Naive thymus-derived CD8-positive, alpha-beta T cell (primary cell): ENCODE measurements around the gene ENTPD5. TPM values are rescaled to one million over a fixed set of nuclear protein-coding genes. Genes with fewer than 3 reads are reported as not detected.
A peak's percentile ranks its signal among the peaks of the same experiment; 100 is the strongest.
"Not testable (repeated sequence)": the region's sequence is repeated elsewhere in the genome, so short reads cannot be mapped to it uniquely, and the experiment has no call there.

Experiments
- ATAC-seq, 2 donors: fragments of 150-1000 bp; cut with Tn5 transposase in 1 of 2; sonication (Bioruptor Pico), chemical (Tn5 transposase) in 1 of 2; 1 replicate in 1 of 2; 2 replicates in 1 of 2; pipeline ENCODE4 v1.10.0; 2021; ENCODE audit warnings: mild to moderate bottlenecking in 2 of 2, moderate library complexity in 2 of 2
- POLR2A ChIA-PET: fragments of 350-600 bp; sonication (Branson Sonifier 250); formaldehyde crosslinking; loops from one replicate; lab custom pipeline; 2021; ENCODE audit warnings: antibody characterized with exemption; lab: Charles Lee
- DNase-seq, 10 donors: peaks; one replicate each; pipeline versions ENCODE4 v3.0.0 to v3.0.0-alpha.2; 2020 to 2022
- H3K27ac Mint-ChIP-seq, 10 donors: one replicate each; pipeline ENCODE4 v1.8.0; 2020 to 2022; ENCODE audit warnings: mild to moderate bottlenecking in 10 of 10, mixed read lengths in 10 of 10, moderate library complexity in 4 of 10, inconsistent platforms in 1 of 10
- H3K27me3 Mint-ChIP-seq, 5 donors: one replicate each; pipeline ENCODE4 v1.8.0; 2021 to 2022; ENCODE audit warnings: mixed read lengths in 5 of 5
- H3K36me3 Mint-ChIP-seq, 3 donors: one replicate each; pipeline ENCODE4 v1.8.0; 2020 to 2022; ENCODE audit warnings: mixed read lengths in 3 of 3, mild to moderate bottlenecking in 2 of 3, inconsistent platforms in 1 of 3
- H3K4me1 Mint-ChIP-seq, 4 donors: one replicate each; pipeline ENCODE4 v1.8.0; 2021 to 2022; ENCODE audit warnings: mixed read lengths in 4 of 4
- H3K4me3 Mint-ChIP-seq, 10 donors: one replicate each; pipeline ENCODE4 v1.8.0; 2020 to 2022; ENCODE audit warnings: mild to moderate bottlenecking in 10 of 10, mixed read lengths in 10 of 10, moderate library complexity in 6 of 10, inconsistent platforms in 1 of 10
- H3K9me3 Mint-ChIP-seq, 9 donors: one replicate each; pipeline ENCODE4 v1.8.0; 2020 to 2022; ENCODE audit warnings: mixed read lengths in 9 of 9, mild to moderate bottlenecking in 3 of 9, inconsistent platforms in 1 of 9, moderate library complexity in 1 of 9
- polyA plus RNA-seq, 3 donors: library from polyadenylated mRNA; unstranded; fragments of 300-500 nt; fragmentation: Illumina TruSeq; gene quantifications; one replicate each; pipeline ENCODE4 v1.2.3, GENCODE V29; 2021
- total RNA-seq, 8 experiments: library from RNA in 2 of 8; stranded (reverse) in 2 of 8; gene quantifications; one replicate each; pipeline ENCODE4 v1.2.3 and lab custom pipeline; 2021 to 2026

ENTPD5 gene
- total and polyA plus RNA-seq, 5 experiments from 2014 or later = 5.1 to 18.6 (median 5.8) TPM

DNA sequence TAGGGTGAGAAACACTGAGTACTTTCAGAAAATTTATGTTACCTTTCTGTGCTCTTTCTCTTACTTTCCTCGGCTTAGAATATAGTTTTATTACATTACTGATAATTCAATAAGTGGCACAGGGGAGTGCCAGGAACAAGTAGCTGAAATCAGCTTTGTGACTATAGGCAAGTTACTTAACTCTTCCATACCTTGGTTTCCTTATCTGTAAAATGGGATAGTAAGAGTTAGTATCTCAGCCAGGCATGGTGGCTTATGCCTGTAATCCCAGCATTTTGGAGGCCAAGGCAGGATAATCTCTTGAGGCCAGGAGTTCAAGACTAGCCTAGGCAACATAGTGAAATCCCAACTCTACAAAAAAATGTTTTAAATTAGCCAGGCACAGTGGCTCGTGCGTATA is 15.5 kb upstream of the ENTPD5 start:
- ATAC-seq (no peak), DNase-seq (no peak)
- Mint-ChIP-seq H3K4me3 (no peak overlapping the region), H3K9me3 (no peaks in the 10 kb centered on the region), H3K36me3 (peaks cover 0 to 1% (median 0%) of the 10 kb centered on the region in 3 donors), H3K4me1 (no peaks in the 10 kb centered on the region), H3K27ac (no peak overlapping the region), H3K27me3 (no peaks in the 10 kb centered on the region)
- POLR2A ChIA-PET = no interaction called here

GRCh38 chr14:74029136-74029535 is 10.0 kb upstream of the ENTPD5 start:
- POLR2A ChIA-PET = no interaction called here
- no peak for ATAC-seq

GRCh38 chr14:74022346-74022745 is 3.3 kb upstream of the ENTPD5 start:
- Mint-ChIP-seq H3K27ac (no peak overlapping the region), H3K4me3 (no peak overlapping the region), H3K9me3 (no peaks in the 10 kb centered on the region), H3K4me1 (peaks cover 3 to 19% (median 14%) of the 10 kb centered on the region in 4 donors), H3K36me3 (no peaks in the 10 kb centered on the region), H3K27me3 (no peaks in the 10 kb centered on the region)
- DNase-seq (no peak), ATAC-seq (no peak)
- POLR2A ChIA-PET = no interaction called here

More at GRCh38 chr14:74029136-74029535, 10.0 kb upstream of the ENTPD5 start:
- Mint-ChIP-seq H3K36me3 (no peaks in the 10 kb centered on the region), H3K4me1 (no peaks in the 10 kb centered on the region), H3K27ac (no peak overlapping the region), H3K9me3 (no peaks in the 10 kb centered on the region), H3K4me3 (no peak overlapping the region), H3K27me3 (no peaks in the 10 kb centered on the region)
- no peak for DNase-seq

DNA sequence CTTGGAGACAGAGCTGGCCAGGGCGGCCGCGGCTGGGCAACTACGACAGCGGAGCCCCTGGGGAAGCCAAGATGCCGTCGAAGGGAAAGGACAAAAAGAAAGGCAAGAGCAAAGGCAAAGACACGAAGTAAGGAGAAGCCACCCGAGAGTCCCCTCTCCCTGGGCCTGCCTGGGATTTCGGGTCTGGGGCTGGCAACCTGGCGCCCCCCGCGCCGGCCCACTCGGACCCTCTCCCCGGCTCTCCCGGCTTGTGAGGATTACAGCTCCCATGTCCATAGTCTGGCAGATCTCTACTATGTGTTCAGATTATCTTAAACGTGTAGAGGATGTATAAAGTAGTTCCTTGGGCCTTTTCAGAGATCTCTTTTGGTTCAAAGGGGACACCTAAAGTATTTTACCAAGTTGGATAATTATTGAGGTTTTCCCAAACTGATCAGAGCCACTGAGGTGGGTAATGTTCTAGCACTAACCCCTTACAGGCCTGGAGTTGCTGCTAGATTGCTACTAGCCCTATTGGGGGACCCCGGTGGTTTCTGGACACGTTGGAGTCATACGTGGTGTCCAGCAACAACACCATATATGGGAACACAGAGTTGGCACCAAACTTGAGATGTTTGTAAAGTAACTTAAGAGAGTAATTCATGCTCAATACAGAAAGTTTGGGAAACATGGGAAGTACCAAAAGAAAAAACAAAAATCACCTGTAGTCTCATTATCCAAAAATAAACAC is 485 bp upstream of the ENTPD5 start:
- H3K9me3 Mint-ChIP-seq = no peaks in the 10 kb centered on the region
- peak overlapping the region; percentile 85 to 96 (median 94) for H3K4me3 Mint-ChIP-seq
- H3K4me1 Mint-ChIP-seq = peaks cover 3 to 19% (median 14%) of the 10 kb centered on the region in 4 donors
- H3K27ac Mint-ChIP-seq = peak overlapping the region; percentile 86 to 98 (median 96)
- POLR2A ChIA-PET = interaction anchor here (1.0 to 1.5 kb wide), 4 partner anchors 9 to 132 kb away, joined by 3 to 6 read pairs (median 4); partner anchors contain the start of genes ALDH6A1, COQ6, FAM161B and LIN52
- ATAC-seq = peak in 1 of 2 donors; percentile 0
- peaks cover 0 to 1% (median 0%) of the 10 kb centered on the region in 3 donors for H3K36me3 Mint-ChIP-seq
- H3K27me3 Mint-ChIP-seq = no peaks in the 10 kb centered on the region
- no peak for DNase-seq

- POLR2A ChIA-PET = interaction anchor here (0.6 to 1.5 kb wide), 4 partner anchors 67 to 527 kb away, joined by 3 to 4 read pairs (median 4); partner anchors contain the start of genes COQ6 and FAM161B
- DNase-seq (peak in 1 of 10 donors; percentile 30), ATAC-seq (peak in 1 of 2 donors; percentile 11)
- Mint-ChIP-seq H3K4me3 (peak overlapping the region; percentile 85 to 97 (median 94)), H3K9me3 (no peaks in the 10 kb centered on the region), H3K4me1 (peaks cover 3 to 19% (median 14%) of the 10 kb centered on the region in 4 donors), H3K27me3 (no peaks in the 10 kb centered on the region), H3K27ac (peak overlapping the region; percentile 90 to 97 (median 95)), H3K36me3 (peaks cover 0 to 7% (median 6%) of the 10 kb centered on the region in 3 donors)
Measured at GRCh38 chr14:74018174-74018585, 908 bp downstream of the ENTPD5 start.

DNA sequence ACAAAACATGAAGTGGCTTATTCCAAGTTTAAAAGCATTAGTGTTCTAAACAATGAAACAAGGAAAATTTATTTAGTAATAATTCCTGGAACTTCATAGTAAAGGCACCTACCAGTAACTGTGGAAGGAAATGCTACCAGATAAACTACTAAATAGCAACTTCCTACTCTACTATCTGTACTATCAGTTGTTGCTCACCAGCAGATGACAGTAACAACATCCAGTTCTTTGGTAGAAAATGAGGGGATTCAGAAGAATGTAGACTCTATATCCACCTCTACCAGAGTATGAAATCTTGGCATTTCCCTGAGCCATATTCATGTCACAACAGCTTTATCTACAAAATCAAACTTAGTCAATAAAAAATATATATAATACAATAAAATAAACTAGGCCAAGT is 3.1 kb downstream of the ENTPD5 start:
- no peak for DNase-seq
- Mint-ChIP-seq H3K4me1 (peaks cover 3 to 19% (median 14%) of the 10 kb centered on the region in 4 donors), H3K4me3 (no peak overlapping the region), H3K36me3 (peaks cover 0 to 18% (median 6%) of the 10 kb centered on the region in 3 donors), H3K9me3 (no peaks in the 10 kb centered on the region), H3K27ac (peak overlapping the region in 1 of 10 donors; percentile 26), H3K27me3 (no peaks in the 10 kb centered on the region)
- ATAC-seq = no peak
- POLR2A ChIA-PET = interaction anchor here (0.6 to 0.7 kb wide), 2 partner anchors 248 to 265 kb away, joined by 3 read pairs; no protein-coding TSS in a partner anchor

GRCh38 chr14:74015176-74015575 is 3.9 kb downstream of the ENTPD5 start:
- H3K4me1 Mint-ChIP-seq = peaks cover 3 to 18% (median 14%) of the 10 kb centered on the region in 4 donors
- DNase-seq = no peak
- ATAC-seq = no peak
- H3K9me3 Mint-ChIP-seq = no peaks in the 10 kb centered on the region
- peaks cover 0 to 24% (median 6%) of the 10 kb centered on the region in 3 donors for H3K36me3 Mint-ChIP-seq
- H3K27ac Mint-ChIP-seq = peak overlapping the region in 2 of 10 donors; percentile 13 to 33
- H3K27me3 Mint-ChIP-seq = no peaks in the 10 kb centered on the region
- peak overlapping the region in 1 of 10 donors; percentile 24 for H3K4me3 Mint-ChIP-seq
- POLR2A ChIA-PET = interaction anchor here (0.7 kb wide), 1 partner anchor 247 kb away, joined by 3 read pairs; no protein-coding TSS in a partner anchor

GRCh38 chr14:74014299-74014698 is 4.8 kb downstream of the ENTPD5 start:
- no peak for DNase-seq
- Mint-ChIP-seq H3K4me3 (no peak overlapping the region), H3K4me1 (peaks cover 3 to 13% (median 8%) of the 10 kb centered on the region in 4 donors), H3K9me3 (no peaks in the 10 kb centered on the region), H3K27ac (no peak overlapping the region), H3K27me3 (no peaks in the 10 kb centered on the region), H3K36me3 (peaks cover 0 to 31% (median 7%) of the 10 kb centered on the region in 3 donors)
- POLR2A ChIA-PET = no interaction called here
- ATAC-seq = no peak

- DNase-seq (no peak), ATAC-seq (no peak)
- Mint-ChIP-seq H3K4me3 (no peak overlapping the region), H3K4me1 (no peaks in the 10 kb centered on the region), H3K36me3 (peaks cover 0 to 62% (median 10%) of the 10 kb centered on the region in 3 donors), H3K27me3 (no peaks in the 10 kb centered on the region), H3K9me3 (no peaks in the 10 kb centered on the region), H3K27ac (no peak overlapping the region)
- POLR2A ChIA-PET = interaction anchor here (0.6 kb wide), 1 partner anchor 12 kb away, joined by 7 read pairs; no protein-coding TSS in a partner anchor
Measured at GRCh38 chr14:74008843-74009499, 10.1 kb downstream of the ENTPD5 start.

- ATAC-seq, DNase-seq, H3K9me3 Mint-ChIP-seq, H3K4me3 Mint-ChIP-seq, H3K27ac Mint-ChIP-seq, H3K4me1 Mint-ChIP-seq, POLR2A ChIA-PET, H3K27me3 Mint-ChIP-seq: not testable (repeated sequence)
- peaks cover 0 to 59% (median 7%) of the 10 kb centered on the region in 3 donors for H3K36me3 Mint-ChIP-seq
Measured at GRCh38 chr14:74005664-74006063, 13.4 kb downstream of the ENTPD5 start.

- no peak overlapping the region for H3K4me3 Mint-ChIP-seq
- H3K36me3 Mint-ChIP-seq = peaks cover 5 to 49% (median 13%) of the 10 kb centered on the region in 3 donors
- ATAC-seq (no peak), DNase-seq (no peak)
- no peak overlapping the region for H3K27ac Mint-ChIP-seq
- POLR2A ChIA-PET = no interaction called here
- no peaks in the 10 kb centered on the region for H3K9me3 Mint-ChIP-seq
- peaks cover 0 to 1% (median 0%) of the 10 kb centered on the region in 4 donors for H3K4me1 Mint-ChIP-seq
- no peaks in the 10 kb centered on the region for H3K27me3 Mint-ChIP-seq
Measured at GRCh38 chr14:73998726-73999125, 20.4 kb downstream of the ENTPD5 start.

GRCh38 chr14:73997944-73998447 is 21.1 kb downstream of the ENTPD5 start:
- Mint-ChIP-seq H3K9me3 (no peaks in the 10 kb centered on the region), H3K27ac (no peak overlapping the region), H3K36me3 (peaks cover 5 to 43% (median 11%) of the 10 kb centered on the region in 3 donors), H3K4me3 (no peak overlapping the region), H3K4me1 (peaks cover 0 to 1% (median 0%) of the 10 kb centered on the region in 4 donors), H3K27me3 (no peaks in the 10 kb centered on the region)
- no peak for DNase-seq
- no peak for ATAC-seq
- POLR2A ChIA-PET = no interaction called here
